Endothelial cell of umbilical vein (primary cell): Measurements from ENCODE around the gene PRRT1B. TPM values are rescaled to one million over a fixed set of nuclear protein-coding genes. Genes with fewer than 3 reads are reported as not detected.

Experiments used
- BruUV-seq: library from RNA; stranded (reverse); fragments of 400-500 nt; replicated peaks from 2 replicates; lab custom pipeline; 2021; lab: Mats Ljungman, UMichigan
- CTCF ChIA-PET: fragments of 300-600, 350-600 bp; sonication (Branson Sonifier 250); formaldehyde crosslinking; loops from one replicate; lab custom pipeline; 2021; ENCODE audit warnings: antibody characterized with exemption, inconsistent platforms; lab: Charles Lee
- POLR2A ChIA-PET: fragments of 300-600, 350-600 bp; sonication (Branson Sonifier 250); formaldehyde crosslinking; loops from one replicate; lab custom pipeline; 2021; ENCODE audit warnings: antibody characterized with exemption, inconsistent platforms; lab: Charles Lee
- DNase-seq: peaks from one replicate; pipeline ENCODE4 v3.0.0-alpha.2; 2011; ENCODE audit warnings: low read depth, low spot score
- FAIRE-seq: peaks from 2 replicates; lab custom pipeline; 2011; peaks lifted over from hg19 to GRCh38; lab: Jason Lieb, UNC
- H2AFZ ChIP-seq: 2 replicates; pipeline ENCODE4 v1.6.0; 2012; ENCODE audit warnings: low read depth, low read length, control low read depth, inconsistent platforms
- H3K27ac ChIP-seq: 2 replicates; pipeline ENCODE4 v1.5.1; 2011; ENCODE audit warnings: low read depth, mild to moderate bottlenecking, control low read depth, low read length, moderate library complexity; ENCODE audit not compliant: insufficient read depth
- H3K27me3 ChIP-seq, 2 experiments: 2 replicates each; pipeline versions ENCODE4 v1.6.0 to v1.6.1; 2011; ENCODE audit warnings: low read length in 2 of 2, mixed read lengths in 1 of 2; ENCODE audit not compliant: control insufficient read depth in 2 of 2, insufficient read depth in 2 of 2
- H3K36me3 ChIP-seq, 2 experiments: 2 replicates in 1 of 2; 3 replicates in 1 of 2; pipeline ENCODE4 v1.5.1; 2011; ENCODE audit warnings: low read length in 2 of 2, mild to moderate bottlenecking in 1 of 2, moderate library complexity in 1 of 2; ENCODE audit not compliant: control insufficient read depth in 2 of 2, insufficient read depth in 2 of 2; ENCODE audit errors: extremely low read depth in 1 of 2
- H3K4me1 ChIP-seq: 3 replicates; pipeline ENCODE4 v1.5.1; 2011; ENCODE audit warnings: mild to moderate bottlenecking, low read length; ENCODE audit not compliant: control insufficient read depth, insufficient read depth; ENCODE audit errors: extremely low read depth
- H3K4me2 ChIP-seq: 2 replicates; pipeline ENCODE4 v1.6.1; 2011; ENCODE audit warnings: low read length, control low read depth, mixed read lengths; ENCODE audit not compliant: insufficient read depth
- H3K4me3 ChIP-seq, 3 experiments: fragments of 200-600 bp in 1 of 3; sonication (generic), shearing (Covaris generic) in 1 of 3; replicated peaks in 1 of 3; 2 replicates each; pipeline ENCODE4 v1.5.1; 2011 to 2016; ENCODE audit warnings: control low read depth in 3 of 3, low read length in 3 of 3, mild to moderate bottlenecking in 2 of 3, inconsistent platforms in 1 of 3, low read depth in 1 of 3, moderate library complexity in 1 of 3; ENCODE audit not compliant: insufficient read depth in 1 of 3
- H3K79me2 ChIP-seq: 2 replicates; pipeline ENCODE4 v1.6.0; 2012; ENCODE audit warnings: low read length, inconsistent platforms; ENCODE audit not compliant: control insufficient read depth, insufficient read depth
- H3K9ac ChIP-seq: replicated peaks from 2 replicates; pipeline ENCODE3; 2011; ENCODE audit warnings: low read length, control low read depth; ENCODE audit not compliant: insufficient read depth; ENCODE audit errors: extremely low read depth
- H3K9me1 ChIP-seq: replicated peaks from 3 replicates; pipeline ENCODE4 v1.6.0; 2011; ENCODE audit warnings: mild to moderate bottlenecking, low read length; ENCODE audit not compliant: control insufficient read depth, insufficient read depth; ENCODE audit errors: extremely low read depth
- H3K9me3 ChIP-seq: replicated peaks from 2 replicates; pipeline ENCODE4 v1.5.1; 2012; ENCODE audit warnings: low read length, inconsistent platforms; ENCODE audit not compliant: control insufficient read depth, insufficient read depth
- H4K20me1 ChIP-seq: replicated peaks from 2 replicates; pipeline ENCODE3; 2011; ENCODE audit warnings: mild to moderate bottlenecking, low read length; ENCODE audit not compliant: control insufficient read depth, insufficient read depth; ENCODE audit errors: extremely low read depth
- EZH2 ChIP-seq: IDR thresholded peaks from 2 replicates; pipeline ENCODE4 v1.6.1; 2012; ENCODE audit warnings: borderline replicate concordance, low read depth, mild to moderate bottlenecking, moderate library complexity, low read length, inconsistent platforms; ENCODE audit not compliant: severe bottlenecking
- GATA2 ChIP-seq: IDR thresholded peaks from 2 replicates; pipeline ENCODE4 v1.7.0; 2011; ENCODE audit warnings: low read depth, mild to moderate bottlenecking, moderate library complexity, mixed read lengths, low read length; ENCODE audit not compliant: insufficient read length, insufficient read depth
- JUN ChIP-seq: IDR thresholded peaks from 2 replicates; pipeline ENCODE4 v1.6.1; 2011; ENCODE audit warnings: borderline replicate concordance, low read depth; ENCODE audit not compliant: insufficient read length, insufficient read depth
- MYC ChIP-seq: IDR thresholded peaks from one replicate; pipeline ENCODE4 v1.6.1; 2011; ENCODE audit warnings: mild to moderate bottlenecking, low read depth, low read length
- dilution Hi-C: fragments of 300-500 bp; cut with MboI; formaldehyde crosslinking; loops from one replicate; pipeline ENCODE4 v1.15.0; 2019; ENCODE audit warnings: low sequenced_read_pairs; ENCODE audit not compliant: extremely low pct_ligation_motif_present
- intact Hi-C: fragments of 100-400 bp; cut with micrococcal nuclease; formaldehyde crosslinking; loops from one replicate; pipeline ENCODE4 v1.10.0; 2022
- polyA plus RNA-seq, 4 experiments: library from polyadenylated mRNA; depleted of rRNA in 3 of 4; stranded (reverse) in 3 of 4; unstranded in 1 of 4; fragments of >200 nt; gene quantifications; 2 replicates each; pipeline versions ENCODE4 v1.2.1 to v1.2.3, GENCODE V29; 2011 to 2012; ENCODE audit warnings: missing spikeins in 1 of 4
- total RNA-seq: library from RNA; stranded (reverse); gene quantifications from 2 replicates; pipeline ENCODE4 v1.2.3, GENCODE V29; 2021
- TF ChIP-seq, protein P1 (sequence below): IDR thresholded peaks from 2 replicates; pipeline ENCODE4 v1.6.1; 2011; ENCODE audit not compliant: insufficient read depth, insufficient read length

The PRRT1B gene
- total and polyA plus RNA-seq, 2 donors (not counting 3 experiments of a cell fraction or from before 2014, with no cell fraction given), result not detected

DNA sequence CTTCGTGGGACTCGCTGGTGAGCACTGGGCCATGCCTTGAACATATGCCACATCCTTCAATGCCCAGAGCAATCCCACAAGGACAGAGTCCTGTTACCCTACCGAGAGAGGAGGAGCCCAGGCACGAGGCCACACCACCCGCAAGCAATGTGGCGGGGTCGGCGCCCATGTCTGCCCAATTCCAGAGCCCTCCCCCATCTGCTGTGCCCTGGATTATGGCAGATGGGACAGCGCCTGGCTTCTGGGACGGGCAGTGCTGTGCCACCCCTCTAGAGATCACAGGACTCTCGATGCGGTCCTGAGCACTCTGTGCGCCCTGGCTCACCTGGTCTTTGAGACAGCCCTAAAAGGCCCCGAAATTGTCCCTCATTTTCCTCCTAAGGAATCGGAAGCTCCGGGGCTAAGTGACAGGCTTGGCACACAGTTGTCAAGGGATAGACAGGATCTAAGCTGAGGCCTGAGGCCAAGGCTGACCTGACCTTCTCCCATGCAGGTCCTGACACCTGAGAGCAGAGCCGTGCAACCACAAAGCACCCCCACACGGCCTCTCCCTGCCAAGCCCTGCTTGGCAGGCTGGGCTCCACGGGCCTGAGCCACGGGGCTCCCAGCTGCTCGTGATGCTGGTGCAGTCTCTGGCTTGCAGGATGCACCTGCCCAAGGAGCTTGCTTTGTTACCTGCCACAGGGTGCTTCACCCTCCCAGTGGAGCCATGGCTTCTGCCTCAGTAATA is 48.8 kb downstream of the PRRT1B start:
- Histone ChIP-seq H3K27ac (no peak overlapping the region), H3K27me3 (no peaks in the 10 kb centered on the region), H3K4me1 (peaks cover 14% of the 10 kb centered on the region), H3K36me3 (peaks cover 7 to 48% of the 10 kb centered on the region in 2 experiments), H3K79me2 (no peaks in the 10 kb centered on the region), H3K9me3 (no peaks in the 10 kb centered on the region), H3K9ac (no peak overlapping the region), H3K4me2 (no peak overlapping the region), H2AFZ (no peak overlapping the region), H3K9me1 (no peaks in the 10 kb centered on the region), H4K20me1 (no peaks in the 10 kb centered on the region), H3K4me3 (no peak overlapping the region)
- POLR2A ChIA-PET, result no interaction called here
- no TSS peak for BruUV-seq
- FAIRE-seq, result no peak
- CTCF ChIA-PET, result interaction anchor here (1.3 to 4.1 kb wide), 2 partner anchors 71 to 148 kb away, joined by 3 to 89 read pairs; partner anchors contain the start of gene RAPGEF1
- DNase-seq, result no peak
- TF ChIP-seq GATA2, result no peak
- no peak for TF ChIP-seq JUN
- TF ChIP-seq, protein P1, sequence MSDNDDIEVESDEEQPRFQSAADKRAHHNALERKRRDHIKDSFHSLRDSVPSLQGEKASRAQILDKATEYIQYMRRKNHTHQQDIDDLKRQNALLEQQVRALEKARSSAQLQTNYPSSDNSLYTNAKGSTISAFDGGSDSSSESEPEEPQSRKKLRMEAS, result no peak
- no peak for TF ChIP-seq MYC
- intact Hi-C loops (no loop called here), dilution Hi-C loops (no loop called here)

DNA sequence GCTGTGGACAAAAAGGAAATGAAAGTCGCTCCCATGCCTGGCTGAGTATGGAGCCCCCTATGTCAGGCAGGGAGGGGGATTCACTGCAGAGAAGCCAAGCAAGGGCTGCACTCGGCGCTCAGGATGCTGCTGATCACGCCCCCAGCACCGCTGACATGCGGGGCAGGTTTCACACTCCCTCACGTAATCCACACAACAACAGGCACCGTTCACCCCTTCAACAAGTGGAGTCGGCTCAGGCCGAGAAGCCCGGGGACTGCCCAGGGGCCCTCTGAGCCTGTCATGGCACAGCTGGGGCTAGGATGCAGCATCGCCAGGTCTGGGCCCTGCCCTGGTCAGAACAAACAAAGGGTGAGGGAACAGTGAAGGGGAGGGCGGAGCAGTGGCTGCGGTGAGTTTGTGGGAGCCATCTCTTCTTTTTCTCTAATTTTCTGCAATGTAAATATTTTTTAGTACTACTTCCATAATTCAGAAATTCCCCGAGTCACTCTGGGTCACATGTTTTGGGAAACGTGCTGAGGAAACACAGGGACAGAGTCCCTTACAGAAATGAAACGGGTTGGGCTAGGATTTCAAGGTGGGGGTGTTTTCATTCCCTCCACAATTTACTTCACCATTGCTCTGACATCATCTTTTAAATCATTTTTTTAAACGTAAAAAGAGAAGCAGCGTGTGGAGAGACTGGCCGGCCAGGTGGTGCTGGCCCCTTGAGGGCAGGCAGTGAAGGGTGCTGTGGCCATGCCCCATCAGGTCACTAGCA is 49.8 kb downstream of the PRRT1B start:
- H3K36me3 ChIP-seq, result peaks cover 7 to 46% of the 10 kb centered on the region in 2 experiments
- H3K27me3 ChIP-seq, result no peaks in the 10 kb centered on the region
- BruUV-seq, result no TSS peak
- H3K4me1 ChIP-seq, result peaks cover 14% of the 10 kb centered on the region
- ChIA-PET CTCF (interaction anchor here (4.1 kb wide), 1 partner anchor 147 kb away, joined by 89 read pairs; the partner anchor contains the start of gene RAPGEF1), POLR2A (no interaction called here)
- peak overlapping the region; percentile 12 for H3K9ac ChIP-seq
- H3K4me3 ChIP-seq, result no peak overlapping the region
- H2AFZ ChIP-seq, result no peak overlapping the region
- no peak overlapping the region for H3K4me2 ChIP-seq
- TF ChIP-seq, protein P1, result no peak
- no peak for TF ChIP-seq GATA2
- no peak for TF ChIP-seq EZH2
- TF ChIP-seq JUN, result no peak
- dilution Hi-C loops (no loop called here), intact Hi-C loops (no loop called here)
- H3K9me3 ChIP-seq, result no peaks in the 10 kb centered on the region
- peak overlapping the region; percentile 58 for H3K27ac ChIP-seq
- no peaks in the 10 kb centered on the region for H3K79me2 ChIP-seq
- H3K9me1 ChIP-seq, result no peaks in the 10 kb centered on the region
- FAIRE-seq (no peak), DNase-seq (no peak)
- no peaks in the 10 kb centered on the region for H4K20me1 ChIP-seq
